Measurements from ENCODE around the gene PCK1. TPM values are rescaled to one million over a fixed set of nuclear protein-coding genes. Genes with fewer than 3 reads are reported as not detected.

Gene PCK1
- total RNA-seq, 4 donors from 2014 or later = 2.2 to 6.3 (median 5.2) TPM

DNA sequence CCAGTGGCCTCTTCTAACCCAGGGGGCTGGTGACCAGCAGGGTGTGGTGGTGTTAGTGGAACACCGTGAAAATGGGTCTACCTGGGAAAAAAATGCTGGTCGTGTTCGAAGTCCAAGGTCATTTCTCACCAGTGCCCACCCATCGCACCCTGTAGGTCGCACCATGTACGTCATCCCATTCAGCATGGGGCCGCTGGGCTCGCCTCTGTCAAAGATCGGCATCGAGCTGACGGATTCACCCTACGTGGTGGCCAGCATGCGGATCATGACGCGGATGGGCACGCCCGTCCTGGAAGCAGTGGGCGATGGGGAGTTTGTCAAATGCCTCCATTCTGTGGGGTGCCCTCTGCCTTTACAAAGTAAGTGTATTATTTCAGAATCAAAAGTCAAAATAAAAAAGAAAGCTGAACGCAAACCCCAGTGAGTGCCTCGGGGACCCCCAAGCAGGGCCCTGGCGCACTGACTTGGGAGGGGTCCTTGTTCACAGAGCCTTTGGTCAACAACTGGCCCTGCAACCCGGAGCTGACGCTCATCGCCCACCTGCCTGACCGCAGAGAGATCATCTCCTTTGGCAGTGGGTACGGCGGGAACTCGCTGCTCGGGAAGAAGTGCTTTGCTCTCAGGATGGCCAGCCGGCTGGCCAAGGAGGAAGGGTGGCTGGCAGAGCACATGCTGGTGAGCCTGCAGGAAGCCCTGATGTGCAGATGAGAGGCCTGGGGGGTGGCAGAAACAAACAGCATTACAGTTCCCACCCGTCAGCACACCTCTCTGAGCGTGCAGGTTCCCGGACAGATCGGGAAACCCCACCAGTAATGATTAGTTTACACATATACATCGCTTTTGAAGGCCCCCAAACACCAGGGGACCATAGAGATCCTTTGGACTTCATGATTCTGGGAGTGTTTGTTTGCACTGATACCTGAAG lies 1.9 kb downstream of the PCK1 start:
- no peak for DNase-seq (ENCODE audit: low spot score in 2 of 2)
- 92% methylated on average over 34 of the region's 35 CpGs for WGBS
- no peak overlapping the region for H3K4me3 ChIP-seq
- H3K4me1 ChIP-seq = peaks cover 5% of the 10 kb centered on the region
- H3K9me3 ChIP-seq = no peaks in the 10 kb centered on the region
- no peaks in the 10 kb centered on the region for H3K36me3 ChIP-seq
- peaks cover 13% of the 10 kb centered on the region for H3K27me3 ChIP-seq
- TF ChIP-seq EP300 (IDR thresholded peaks at IDR 0.05) (no peak), POLR2A (IDR thresholded peaks at IDR 0.05) (no peak), POLR2AphosphoS5 (IDR thresholded peaks at IDR 0.05) (no peak)
- TF ChIP-seq, protein P1, sequence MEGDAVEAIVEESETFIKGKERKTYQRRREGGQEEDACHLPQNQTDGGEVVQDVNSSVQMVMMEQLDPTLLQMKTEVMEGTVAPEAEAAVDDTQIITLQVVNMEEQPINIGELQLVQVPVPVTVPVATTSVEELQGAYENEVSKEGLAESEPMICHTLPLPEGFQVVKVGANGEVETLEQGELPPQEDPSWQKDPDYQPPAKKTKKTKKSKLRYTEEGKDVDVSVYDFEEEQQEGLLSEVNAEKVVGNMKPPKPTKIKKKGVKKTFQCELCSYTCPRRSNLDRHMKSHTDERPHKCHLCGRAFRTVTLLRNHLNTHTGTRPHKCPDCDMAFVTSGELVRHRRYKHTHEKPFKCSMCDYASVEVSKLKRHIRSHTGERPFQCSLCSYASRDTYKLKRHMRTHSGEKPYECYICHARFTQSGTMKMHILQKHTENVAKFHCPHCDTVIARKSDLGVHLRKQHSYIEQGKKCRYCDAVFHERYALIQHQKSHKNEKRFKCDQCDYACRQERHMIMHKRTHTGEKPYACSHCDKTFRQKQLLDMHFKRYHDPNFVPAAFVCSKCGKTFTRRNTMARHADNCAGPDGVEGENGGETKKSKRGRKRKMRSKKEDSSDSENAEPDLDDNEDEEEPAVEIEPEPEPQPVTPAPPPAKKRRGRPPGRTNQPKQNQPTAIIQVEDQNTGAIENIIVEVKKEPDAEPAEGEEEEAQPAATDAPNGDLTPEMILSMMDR (IDR thresholded peaks at IDR 0.05) = no peak
- no peak overlapping the region for H3K27ac ChIP-seq

GRCh38 chr20:57563522-57563921 lies 2.6 kb downstream of the PCK1 start:
- 96% methylated on average over 12 of the region's 12 CpGs for WGBS
- no peaks in the 10 kb centered on the region for H3K9me3 ChIP-seq
- peaks cover 18% of the 10 kb centered on the region for H3K27me3 ChIP-seq
- H3K36me3 ChIP-seq = no peaks in the 10 kb centered on the region
- H3K4me1 ChIP-seq = peaks cover 5% of the 10 kb centered on the region
- H3K27ac ChIP-seq = no peak overlapping the region
- no peak for TF ChIP-seq POLR2A (IDR thresholded peaks at IDR 0.05)
- TF ChIP-seq EP300 (IDR thresholded peaks at IDR 0.05) = no peak
- TF ChIP-seq, protein P1 (IDR thresholded peaks at IDR 0.05) = no peak
- TF ChIP-seq POLR2AphosphoS5 (IDR thresholded peaks at IDR 0.05) = no peak
- no peak overlapping the region for H3K4me3 ChIP-seq
- no peak for DNase-seq (ENCODE audit: low spot score in 2 of 2)

DNA sequence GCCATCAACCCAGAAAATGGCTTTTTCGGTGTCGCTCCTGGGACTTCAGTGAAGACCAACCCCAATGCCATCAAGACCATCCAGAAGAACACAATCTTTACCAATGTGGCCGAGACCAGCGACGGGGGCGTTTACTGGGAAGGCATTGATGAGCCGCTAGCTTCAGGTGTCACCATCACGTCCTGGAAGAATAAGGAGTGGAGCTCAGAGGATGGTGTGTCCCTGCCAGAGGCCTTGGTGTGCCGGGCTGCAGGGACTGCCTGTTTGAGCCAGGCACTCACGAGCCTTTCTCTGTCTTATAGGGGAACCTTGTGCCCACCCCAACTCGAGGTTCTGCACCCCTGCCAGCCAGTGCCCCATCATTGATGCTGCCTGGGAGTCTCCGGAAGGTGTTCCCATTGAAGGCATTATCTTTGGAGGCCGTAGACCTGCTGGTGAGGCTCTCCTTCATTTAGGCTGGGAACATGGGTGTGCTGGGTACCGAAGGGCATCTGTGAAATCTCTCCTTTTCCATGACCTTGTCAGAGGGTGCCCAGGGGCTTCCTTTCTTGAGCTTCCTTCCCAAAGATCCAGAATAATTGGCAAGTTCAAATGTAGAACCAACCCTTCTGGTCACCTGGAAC lies 3.4 kb downstream of the PCK1 start:
- H3K9me3 ChIP-seq = no peaks in the 10 kb centered on the region
- no peak overlapping the region for H3K27ac ChIP-seq
- DNase-seq (ENCODE audit: low spot score in 2 of 2) = no peak
- H3K4me1 ChIP-seq = peaks cover 5% of the 10 kb centered on the region
- TF ChIP-seq EP300 (IDR thresholded peaks at IDR 0.05) (no peak), POLR2AphosphoS5 (IDR thresholded peaks at IDR 0.05) (no peak), POLR2A (IDR thresholded peaks at IDR 0.05) (no peak)
- TF ChIP-seq, protein P1 (IDR thresholded peaks at IDR 0.05) = no peak
- H3K36me3 ChIP-seq = no peaks in the 10 kb centered on the region
- 86% methylated on average over 14 of the region's 14 CpGs for WGBS
- H3K4me3 ChIP-seq = no peak overlapping the region
- H3K27me3 ChIP-seq = peaks cover 19% of the 10 kb centered on the region

- WGBS = 89% methylated on average over 11 of the region's 11 CpGs
- Histone ChIP-seq H3K27me3 (peaks cover 19% of the 10 kb centered on the region), H3K4me1 (peaks cover 5% of the 10 kb centered on the region), H3K36me3 (no peaks in the 10 kb centered on the region), H3K9me3 (no peaks in the 10 kb centered on the region), H3K4me3 (no peak overlapping the region), H3K27ac (no peak overlapping the region)
- DNase-seq (ENCODE audit: low spot score in 2 of 2) = no peak
- TF ChIP-seq POLR2A (IDR thresholded peaks at IDR 0.05) (no peak), POLR2AphosphoS5 (IDR thresholded peaks at IDR 0.05) (no peak), EP300 (IDR thresholded peaks at IDR 0.05) (no peak)
- TF ChIP-seq, protein P1 (IDR thresholded peaks at IDR 0.05) = no peak
These were observed 4.2 kb downstream of the PCK1 start for GRCh38 chr20:57564951-57565642.

Measured in suprapubic skin (tissue), 4 donors.